ENCODE measurements around the gene FGD4. TPM values are rescaled to one million over a fixed set of nuclear protein-coding genes. Genes with fewer than 3 reads are reported as not detected.

The FGD4 gene
- total RNA-seq, 2 donors from 2014 or later = 24.3 to 49.3 TPM

DNA sequence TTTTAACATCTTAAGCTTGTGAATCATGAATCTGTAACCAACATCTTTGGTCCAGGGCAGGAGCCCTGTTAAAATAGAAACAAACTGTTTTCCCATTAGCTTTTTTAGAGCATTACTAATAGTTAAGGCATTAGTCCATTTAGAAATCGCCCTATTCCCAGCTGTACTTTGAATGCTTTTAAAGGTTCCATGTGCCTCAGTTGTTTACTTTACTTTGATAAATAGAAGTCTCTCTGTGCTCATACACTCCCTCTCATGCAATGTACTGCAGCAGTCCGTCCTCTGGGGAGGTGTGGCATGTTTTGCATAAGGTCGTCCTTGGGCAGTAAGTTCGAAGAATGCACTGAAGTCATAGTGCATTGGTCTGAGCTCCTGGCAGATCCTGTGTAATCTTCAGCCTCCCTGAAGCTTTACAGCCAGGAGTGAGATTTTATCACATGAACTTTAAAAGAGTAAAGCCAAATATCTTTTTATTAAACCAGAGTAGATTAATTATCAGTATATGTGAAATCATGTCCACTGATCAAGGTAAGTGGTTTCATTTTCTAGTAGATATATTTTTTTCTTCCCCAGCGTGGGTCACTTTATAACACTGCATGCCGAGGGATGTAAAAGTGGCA is 134.7 kb downstream of the FGD4 start:
- Histone ChIP-seq H3K4me1 (replicated peaks) (peaks cover 4% of the 10 kb centered on the region), H3K4me3 (peak overlapping the region; percentile 15 to 34), H3K9me3 (no peaks in the 10 kb centered on the region), H3K27ac (peak overlapping the region; percentile 53 to 64), H3K36me3 (no peaks in the 10 kb centered on the region), H3K27me3 (replicated peaks; ENCODE audit: insufficient read depth) (no peaks in the 10 kb centered on the region)
- intact Hi-C loops (cut with DNase I) = no loop called here
- TF ChIP-seq POLR2AphosphoS5 (IDR thresholded peaks at IDR 0.05) = peak; percentile 90
- TF ChIP-seq POLR2A (IDR thresholded peaks at IDR 0.05) = no peak
- DNase-seq (ENCODE audit: low spot score) = peak; percentile 66
- WGBS = 2% methylated on average over 6 of the region's 6 CpGs

DNA sequence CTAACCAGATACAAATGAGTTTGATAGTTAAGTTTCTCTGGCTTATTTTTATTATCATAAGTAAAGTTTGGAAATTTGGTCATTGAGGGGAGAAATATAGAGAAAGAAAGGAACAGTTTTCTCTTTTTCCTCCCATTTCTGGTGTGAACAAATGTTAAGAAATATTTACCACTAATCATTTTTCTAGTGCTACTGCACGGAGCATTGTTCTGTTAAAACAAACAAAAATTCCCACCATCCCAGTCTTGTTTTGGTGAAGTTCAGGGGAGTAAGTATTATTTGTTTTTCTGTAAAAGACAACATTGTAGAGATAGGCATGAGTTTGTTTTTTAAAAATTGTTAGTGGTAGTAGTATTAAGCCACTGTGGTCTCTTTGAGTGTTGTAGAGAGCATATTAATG is 135.3 kb downstream of the FGD4 start:
- Histone ChIP-seq H3K27me3 (replicated peaks; ENCODE audit: insufficient read depth) (no peaks in the 10 kb centered on the region), H3K9me3 (no peaks in the 10 kb centered on the region), H3K27ac (peak overlapping the region; percentile 53 to 64), H3K4me1 (replicated peaks) (peaks cover 4% of the 10 kb centered on the region), H3K36me3 (no peaks in the 10 kb centered on the region), H3K4me3 (peak overlapping the region; percentile 15 to 34)
- whole genome bisulfite sequencing = 11% methylated on average over 1 of the region's 1 CpG
- intact Hi-C loops (cut with DNase I) = no loop called here
- TF ChIP-seq, protein P1, sequence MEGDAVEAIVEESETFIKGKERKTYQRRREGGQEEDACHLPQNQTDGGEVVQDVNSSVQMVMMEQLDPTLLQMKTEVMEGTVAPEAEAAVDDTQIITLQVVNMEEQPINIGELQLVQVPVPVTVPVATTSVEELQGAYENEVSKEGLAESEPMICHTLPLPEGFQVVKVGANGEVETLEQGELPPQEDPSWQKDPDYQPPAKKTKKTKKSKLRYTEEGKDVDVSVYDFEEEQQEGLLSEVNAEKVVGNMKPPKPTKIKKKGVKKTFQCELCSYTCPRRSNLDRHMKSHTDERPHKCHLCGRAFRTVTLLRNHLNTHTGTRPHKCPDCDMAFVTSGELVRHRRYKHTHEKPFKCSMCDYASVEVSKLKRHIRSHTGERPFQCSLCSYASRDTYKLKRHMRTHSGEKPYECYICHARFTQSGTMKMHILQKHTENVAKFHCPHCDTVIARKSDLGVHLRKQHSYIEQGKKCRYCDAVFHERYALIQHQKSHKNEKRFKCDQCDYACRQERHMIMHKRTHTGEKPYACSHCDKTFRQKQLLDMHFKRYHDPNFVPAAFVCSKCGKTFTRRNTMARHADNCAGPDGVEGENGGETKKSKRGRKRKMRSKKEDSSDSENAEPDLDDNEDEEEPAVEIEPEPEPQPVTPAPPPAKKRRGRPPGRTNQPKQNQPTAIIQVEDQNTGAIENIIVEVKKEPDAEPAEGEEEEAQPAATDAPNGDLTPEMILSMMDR (IDR thresholded peaks at IDR 0.05) = no peak
- no peak for DNase-seq (ENCODE audit: low spot score)

DNA sequence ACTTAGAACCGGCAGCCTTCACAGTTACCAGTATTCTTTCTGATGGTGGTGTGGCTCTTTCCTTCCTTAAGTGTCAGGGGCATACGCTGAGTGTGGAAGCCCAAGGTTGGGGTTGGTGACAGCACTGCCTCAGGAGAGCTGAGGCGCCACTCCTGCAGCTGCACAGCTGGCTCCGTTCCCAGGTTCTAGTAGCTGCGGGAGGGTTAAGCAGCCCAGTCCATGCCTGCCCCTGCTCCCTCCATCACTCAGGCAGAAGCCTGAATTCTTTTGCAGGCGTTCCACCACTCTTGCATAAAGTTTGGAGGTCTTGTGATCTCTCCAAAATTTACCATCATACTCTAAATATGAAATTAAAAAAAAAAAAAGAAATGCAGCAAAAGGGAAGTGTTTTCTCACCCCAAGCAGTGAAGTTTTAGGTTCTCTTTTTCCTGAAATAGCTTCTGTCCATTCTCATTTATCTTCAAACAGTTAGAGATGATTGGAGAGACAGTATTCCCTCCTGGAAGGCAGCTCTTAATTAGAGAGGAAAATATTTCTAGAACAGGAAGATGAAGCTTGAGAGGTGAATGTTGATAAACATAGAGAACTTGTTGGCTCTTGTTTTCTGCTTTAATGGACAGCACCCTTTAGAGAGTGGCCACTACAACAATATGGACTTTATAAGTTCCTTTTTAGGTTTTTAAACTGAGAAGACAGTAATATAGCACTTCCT is 136.1 kb downstream of the FGD4 start:
- 1% methylated on average over 6 of the region's 6 CpGs for WGBS
- Histone ChIP-seq H3K4me3 (peak overlapping the region; percentile 2 to 34), H3K4me1 (replicated peaks) (peaks cover 4% of the 10 kb centered on the region), H3K27me3 (replicated peaks; ENCODE audit: insufficient read depth) (no peaks in the 10 kb centered on the region), H3K27ac (peak overlapping the region; percentile 53 to 64), H3K9me3 (no peaks in the 10 kb centered on the region), H3K36me3 (no peaks in the 10 kb centered on the region)
- intact Hi-C loops (cut with DNase I) = no loop called here
- peak; percentile 60 for DNase-seq (ENCODE audit: low spot score)
- TF ChIP-seq, protein P1 (IDR thresholded peaks at IDR 0.05) = no peak
- TF ChIP-seq POLR2AphosphoS5 (IDR thresholded peaks at IDR 0.05) = peak; percentile 12

DNA sequence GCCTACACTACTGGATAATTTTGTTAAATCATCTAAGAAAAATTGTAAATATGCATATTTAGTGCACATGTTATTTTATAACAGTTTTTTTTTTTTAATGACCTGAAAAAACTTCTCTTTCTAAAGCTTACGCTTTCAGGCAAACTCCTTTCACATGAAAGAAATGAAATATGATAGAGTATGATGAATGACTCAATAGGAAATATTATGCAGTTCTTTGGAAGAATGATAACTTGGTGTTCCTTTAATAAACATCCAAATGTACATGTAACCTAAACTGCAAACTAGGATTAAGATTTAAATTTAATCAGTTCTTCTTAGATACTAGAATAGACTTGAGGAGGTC is 136.6 kb downstream of the FGD4 start:
- WGBS = 41% methylated on average over 1 of the region's 1 CpG
- no peak for DNase-seq (ENCODE audit: low spot score)
- Histone ChIP-seq H3K4me1 (replicated peaks) (peaks cover 4% of the 10 kb centered on the region), H3K36me3 (no peaks in the 10 kb centered on the region), H3K4me3 (peak overlapping the region in 1 of 2 donors; percentile 34), H3K27ac (peak overlapping the region; percentile 53 to 64), H3K9me3 (no peaks in the 10 kb centered on the region), H3K27me3 (replicated peaks; ENCODE audit: insufficient read depth) (no peaks in the 10 kb centered on the region)
- TF ChIP-seq, protein P1 (IDR thresholded peaks at IDR 0.05) = no peak
- TF ChIP-seq POLR2A (IDR thresholded peaks at IDR 0.05) = no peak
- no peak for TF ChIP-seq POLR2AphosphoS5 (IDR thresholded peaks at IDR 0.05)
- intact Hi-C loops (cut with DNase I) = no loop called here

DNA sequence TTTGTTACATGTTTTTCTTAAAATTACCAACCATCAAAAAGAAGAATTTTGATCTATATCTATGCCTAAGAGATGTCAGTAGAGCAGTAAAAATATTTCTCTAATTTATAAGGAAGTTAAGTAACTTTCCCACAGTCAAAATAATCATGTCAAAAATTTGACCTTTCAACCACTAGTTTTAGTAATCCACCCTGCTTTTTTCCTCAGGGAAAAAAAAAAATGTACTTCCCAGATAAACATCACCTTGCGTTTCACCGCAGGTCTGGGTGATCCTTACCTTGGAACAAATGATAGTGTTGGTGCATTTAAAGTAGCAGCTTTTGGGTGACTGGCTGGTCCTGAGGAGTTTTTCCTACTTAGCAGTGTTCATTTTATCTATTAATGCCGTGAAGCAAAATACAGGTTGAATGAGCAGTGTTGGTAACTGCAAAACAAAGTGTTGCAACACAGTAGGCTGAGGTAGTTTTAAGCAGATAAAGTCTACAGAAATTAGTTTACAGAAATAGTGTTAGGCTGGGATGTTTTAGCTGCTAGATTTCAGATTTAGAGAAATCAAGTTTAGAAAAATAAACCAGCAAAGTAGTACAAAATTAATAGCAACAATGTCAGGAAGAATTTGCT is 142.5 kb downstream of the FGD4 start:
- H3K9me3 ChIP-seq = no peaks in the 10 kb centered on the region
- no peak overlapping the region for H3K4me3 ChIP-seq
- no peaks in the 10 kb centered on the region for H3K36me3 ChIP-seq
- no peaks in the 10 kb centered on the region for H3K27me3 ChIP-seq (replicated peaks; ENCODE audit: insufficient read depth)
- no peak for DNase-seq (ENCODE audit: low spot score)
- intact Hi-C loops (cut with DNase I) = no loop called here
- H3K27ac ChIP-seq = no peak overlapping the region
- WGBS = 36% methylated on average over 3 of the region's 3 CpGs
- TF ChIP-seq POLR2A (IDR thresholded peaks at IDR 0.05) (no peak), POLR2AphosphoS5 (IDR thresholded peaks at IDR 0.05) (no peak)
- TF ChIP-seq, protein P1 (IDR thresholded peaks at IDR 0.05) = no peak
- H3K4me1 ChIP-seq (replicated peaks) = no peaks in the 10 kb centered on the region

Data from prostate gland (tissue), 2 donors.